Endodermal cell (in vitro differentiated cells): ENCODE measurements around the gene COL18A1. TPM values are rescaled to one million over a fixed set of nuclear protein-coding genes. Genes with fewer than 3 reads are reported as not detected.
A peak's percentile ranks its signal among the peaks of the same experiment; 100 is the strongest.
"Not testable (repeated sequence)": the region's sequence is repeated elsewhere in the genome, so short reads cannot be mapped to it uniquely, and the experiment has no call there.

Experiments used
- DNase-seq: peaks from one replicate; pipeline ENCODE4 v3.0.0-alpha.2; 2017
- H3K27ac ChIP-seq: 2 replicates; pipeline ENCODE4 v1.5.1; 2013; ENCODE audit warnings: mild to moderate bottlenecking, low read depth, low read length, moderate library complexity
- H3K27me3 ChIP-seq: 2 replicates; pipeline ENCODE4 v1.6.1; 2013; ENCODE audit warnings: mild to moderate bottlenecking, low read length, moderate library complexity; ENCODE audit not compliant: insufficient read depth, control insufficient read depth, poor library complexity, severe bottlenecking
- H3K36me3 ChIP-seq: 2 replicates; pipeline ENCODE4 v1.7.0; 2013; ENCODE audit warnings: mild to moderate bottlenecking, low read length, moderate library complexity; ENCODE audit not compliant: control insufficient read depth, insufficient read depth
- H3K4me1 ChIP-seq: one replicate; pipeline ENCODE4 v1.7.0; 2013; ENCODE audit warnings: low read length; ENCODE audit not compliant: control insufficient read depth, insufficient read depth
- H3K4me3 ChIP-seq: 2 replicates; pipeline ENCODE4 v1.5.1; 2013; ENCODE audit warnings: mild to moderate bottlenecking, low read length, moderate library complexity
- H3K9ac ChIP-seq: 2 replicates; pipeline ENCODE4 v1.6.1; 2013; ENCODE audit warnings: mild to moderate bottlenecking, low read length, moderate library complexity; ENCODE audit not compliant: poor library complexity, severe bottlenecking; ENCODE audit errors: extremely low read depth
- H3K9me3 ChIP-seq: 2 replicates; pipeline ENCODE4 v1.6.1; 2013; ENCODE audit warnings: mild to moderate bottlenecking, low read length, moderate library complexity; ENCODE audit not compliant: control insufficient read depth
- H3K27ac Mint-ChIP-seq: 2 replicates; pipeline ENCODE4 v1.8.0; 2020; ENCODE audit warnings: mixed read lengths
- H3K27me3 Mint-ChIP-seq: 2 replicates; pipeline ENCODE4 v1.8.0; 2021; ENCODE audit warnings: mild to moderate bottlenecking, mixed read lengths; ENCODE audit not compliant: insufficient read depth
- H3K36me3 Mint-ChIP-seq: 2 replicates; pipeline ENCODE4 v1.8.0; 2020; ENCODE audit warnings: low read depth, mixed read lengths
- H3K4me1 Mint-ChIP-seq: 2 replicates; pipeline ENCODE4 v1.8.0; 2020; ENCODE audit warnings: mixed read lengths
- H3K4me3 Mint-ChIP-seq: 2 replicates; pipeline ENCODE4 v1.8.0; 2020; ENCODE audit warnings: mild to moderate bottlenecking, moderate library complexity, mixed read lengths
- H3K9me3 Mint-ChIP-seq: 2 replicates; pipeline ENCODE4 v1.8.0; 2020; ENCODE audit warnings: mild to moderate bottlenecking, mixed read lengths
- WGBS, 2 experiments: methylation state at CpG; one replicate each; pipeline versions ENCODE4 v1.1.5 to v1.1.7; 2013; ENCODE audit warnings: missing lambda C conversion rate in 2 of 2, mixed read lengths in 1 of 2; ENCODE audit not compliant: insufficient coverage in 1 of 2, insufficient read length in 1 of 2; 5-methylcytosine and 5-hydroxymethylcytosine counted together
- total RNA-seq, 2 donors: library from RNA; stranded (reverse); fragmentation: NEBNext Ultra II Directional in 1 of 2; extraction: Animal tissue kit (Norgen Biotek cat#: 25700) in 1 of 2; gene quantifications; 2 replicates in 1 of 2; 3 replicates in 1 of 2; pipeline ENCODE4 v1.2.1, GENCODE V29; 2021
- TF ChIP-seq, protein P1 (sequence below): fragments of 200-600 bp; sonication (generic); conservative IDR thresholded peaks from 2 replicates; pipeline ENCODE4 v1.5.0; 2021; ENCODE audit warnings: antibody characterized with exemption, mild to moderate bottlenecking

The COL18A1 gene
- total RNA-seq, 2 donors from 2014 or later = 332 to 398 TPM

DNA sequence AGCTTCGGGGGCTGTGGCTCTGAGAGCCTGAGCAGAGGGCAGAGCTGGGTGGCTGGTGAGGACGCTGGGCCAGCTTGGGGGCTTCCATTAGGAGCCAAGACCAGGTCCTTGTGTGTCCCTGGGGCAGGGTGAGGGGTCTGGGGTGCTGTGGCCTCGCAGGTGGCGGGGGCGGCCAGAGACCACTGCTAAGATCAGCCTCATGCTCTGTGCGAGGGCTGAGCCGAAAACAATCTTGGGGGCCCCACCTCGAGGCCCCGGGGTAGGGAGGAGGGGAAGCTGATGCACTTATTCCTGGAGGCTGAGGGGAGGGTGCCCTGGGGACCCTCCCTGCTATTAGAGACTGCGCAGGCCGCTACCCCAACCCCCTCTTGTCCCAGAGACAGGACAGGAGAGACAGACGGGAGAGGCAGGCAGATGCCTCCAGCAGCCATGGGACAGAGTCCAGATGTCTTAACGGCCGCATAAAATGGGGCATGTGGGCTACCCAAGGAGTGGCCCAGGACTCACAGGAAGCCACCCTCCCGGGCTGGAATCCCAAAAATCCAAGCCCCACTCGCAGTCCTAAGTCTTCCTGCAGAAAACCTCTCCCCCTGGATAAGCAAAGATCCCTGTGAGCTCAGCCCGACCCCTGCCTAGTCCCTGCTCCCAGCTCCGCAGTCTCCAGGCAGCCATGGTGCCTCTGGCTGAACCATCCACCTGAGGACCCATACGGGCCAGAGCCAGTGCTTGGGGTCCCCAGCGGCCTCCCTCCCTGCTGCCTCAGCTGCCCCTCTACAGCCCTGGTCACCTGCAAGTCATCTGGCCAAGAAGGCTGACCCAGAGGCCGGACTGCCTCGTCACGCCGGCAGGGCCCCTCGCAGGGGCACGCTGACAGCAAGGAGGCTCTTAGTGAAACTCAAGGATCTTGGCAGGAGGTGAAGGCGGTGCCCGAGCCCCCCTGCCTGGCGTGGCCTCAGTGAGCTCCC is 43.6 kb upstream of the COL18A1 start:
- no peaks in the 10 kb centered on the region for H3K9me3 ChIP-seq
- no peak overlapping the region for H3K27ac ChIP-seq
- Mint-ChIP-seq H3K9me3 (no peaks in the 10 kb centered on the region), H3K4me1 (peaks cover 60% of the 10 kb centered on the region), H3K36me3 (no peaks in the 10 kb centered on the region), H3K4me3 (no peak overlapping the region), H3K27ac (peak overlapping the region; percentile 72), H3K27me3 (no peaks in the 10 kb centered on the region)
- no peak overlapping the region for H3K4me3 ChIP-seq
- H3K4me1 ChIP-seq = peaks cover 48% of the 10 kb centered on the region
- DNase-seq = peak; percentile 78
- no peak overlapping the region for H3K9ac ChIP-seq
- H3K27me3 ChIP-seq = no peaks in the 10 kb centered on the region
- 81 to 83% methylated on average over 21 to 29 of the region's 29 CpGs for WGBS, 2 experiments
- TF ChIP-seq, protein P1, sequence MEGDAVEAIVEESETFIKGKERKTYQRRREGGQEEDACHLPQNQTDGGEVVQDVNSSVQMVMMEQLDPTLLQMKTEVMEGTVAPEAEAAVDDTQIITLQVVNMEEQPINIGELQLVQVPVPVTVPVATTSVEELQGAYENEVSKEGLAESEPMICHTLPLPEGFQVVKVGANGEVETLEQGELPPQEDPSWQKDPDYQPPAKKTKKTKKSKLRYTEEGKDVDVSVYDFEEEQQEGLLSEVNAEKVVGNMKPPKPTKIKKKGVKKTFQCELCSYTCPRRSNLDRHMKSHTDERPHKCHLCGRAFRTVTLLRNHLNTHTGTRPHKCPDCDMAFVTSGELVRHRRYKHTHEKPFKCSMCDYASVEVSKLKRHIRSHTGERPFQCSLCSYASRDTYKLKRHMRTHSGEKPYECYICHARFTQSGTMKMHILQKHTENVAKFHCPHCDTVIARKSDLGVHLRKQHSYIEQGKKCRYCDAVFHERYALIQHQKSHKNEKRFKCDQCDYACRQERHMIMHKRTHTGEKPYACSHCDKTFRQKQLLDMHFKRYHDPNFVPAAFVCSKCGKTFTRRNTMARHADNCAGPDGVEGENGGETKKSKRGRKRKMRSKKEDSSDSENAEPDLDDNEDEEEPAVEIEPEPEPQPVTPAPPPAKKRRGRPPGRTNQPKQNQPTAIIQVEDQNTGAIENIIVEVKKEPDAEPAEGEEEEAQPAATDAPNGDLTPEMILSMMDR = no peak
- H3K36me3 ChIP-seq = no peaks in the 10 kb centered on the region

DNA sequence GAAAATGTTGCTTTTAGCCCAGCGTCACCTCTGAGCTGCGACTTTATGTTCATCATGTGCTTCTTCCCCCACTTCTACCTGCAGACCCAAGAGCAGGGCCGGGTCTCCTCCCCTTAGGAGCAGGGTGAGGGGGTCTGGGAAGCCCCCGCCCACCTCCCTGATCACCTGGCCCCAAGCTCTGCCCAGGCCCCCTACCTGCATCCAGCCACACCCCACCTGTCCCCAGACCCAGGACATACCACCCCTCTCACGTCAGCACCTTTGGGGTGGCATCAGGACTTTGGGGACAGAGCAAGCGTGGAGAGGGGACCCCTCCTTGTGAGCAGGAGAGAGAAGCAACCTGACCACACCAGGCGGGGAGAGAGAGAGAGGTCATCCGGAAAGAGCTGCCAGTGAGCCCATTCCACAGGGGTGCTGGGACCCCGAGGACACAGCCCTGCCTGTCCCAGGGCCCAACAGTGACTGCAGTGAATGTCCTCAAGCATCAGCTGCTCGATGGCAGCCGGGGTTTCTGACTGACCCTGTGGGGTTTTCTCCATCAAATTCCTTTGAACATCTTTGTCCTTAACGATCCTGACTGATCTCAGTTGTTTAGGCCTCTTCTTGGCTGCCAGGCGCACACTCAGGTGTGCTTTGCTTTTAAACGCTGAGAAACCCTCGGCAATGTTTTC is 42.8 kb upstream of the COL18A1 start:
- 85 to 92% methylated on average over 8 to 15 of the region's 15 CpGs for WGBS, 2 experiments
- DNase-seq = no peak
- H3K27ac Mint-ChIP-seq = peak overlapping the region; percentile 72

DNA sequence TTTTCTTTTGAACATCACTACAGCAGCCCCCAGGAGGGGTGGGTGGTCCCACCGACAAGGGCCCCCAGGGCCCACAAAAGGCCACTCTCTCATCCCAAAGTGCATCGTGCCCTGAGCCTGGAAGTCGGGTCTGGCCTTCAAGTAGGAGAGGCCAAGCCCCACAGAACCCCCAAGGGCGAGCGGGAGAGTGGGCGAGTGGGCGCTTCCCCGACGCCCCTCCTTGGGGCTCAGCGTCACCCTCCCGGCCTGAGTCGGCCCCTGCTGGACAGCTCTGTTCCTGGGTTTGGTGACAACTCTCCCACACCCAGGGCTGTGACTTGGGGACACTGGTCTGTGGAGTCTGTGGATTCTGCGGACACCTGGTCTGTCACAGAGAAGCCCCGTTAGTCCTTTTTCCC is 42.2 kb upstream of the COL18A1 start:
- no peaks in the 10 kb centered on the region for H3K9me3 Mint-ChIP-seq
- H3K4me1 ChIP-seq = peaks cover 44% of the 10 kb centered on the region
- no peaks in the 10 kb centered on the region for H3K9me3 ChIP-seq
- WGBS, 2 experiments = 95 to 97% methylated on average over 11 to 14 of the region's 14 CpGs
- H3K27me3 Mint-ChIP-seq = no peaks in the 10 kb centered on the region
- no peak for DNase-seq
- H3K27ac ChIP-seq = no peak overlapping the region
- no peak overlapping the region for H3K4me3 Mint-ChIP-seq
- peak overlapping the region; percentile 61 for H3K27ac Mint-ChIP-seq
- H3K4me1 Mint-ChIP-seq = peaks cover 58% of the 10 kb centered on the region
- no peaks in the 10 kb centered on the region for H3K27me3 ChIP-seq
- TF ChIP-seq, protein P1 = no peak
- H3K9ac ChIP-seq = no peak overlapping the region
- H3K36me3 ChIP-seq = no peaks in the 10 kb centered on the region
- H3K36me3 Mint-ChIP-seq = no peaks in the 10 kb centered on the region
- no peak overlapping the region for H3K4me3 ChIP-seq

More for the DNA sequence above, 42.8 kb upstream of the COL18A1 start:
- Histone ChIP-seq H3K27ac (no peak overlapping the region), H3K4me3 (no peak overlapping the region), H3K36me3 (no peaks in the 10 kb centered on the region), H3K9ac (no peak overlapping the region), H3K27me3 (no peaks in the 10 kb centered on the region), H3K9me3 (no peaks in the 10 kb centered on the region), H3K4me1 (peaks cover 48% of the 10 kb centered on the region)
- Mint-ChIP-seq H3K9me3 (no peaks in the 10 kb centered on the region), H3K4me1 (peaks cover 58% of the 10 kb centered on the region), H3K27me3 (no peaks in the 10 kb centered on the region), H3K4me3 (no peak overlapping the region), H3K36me3 (no peaks in the 10 kb centered on the region)
- TF ChIP-seq, protein P1 = no peak

DNA sequence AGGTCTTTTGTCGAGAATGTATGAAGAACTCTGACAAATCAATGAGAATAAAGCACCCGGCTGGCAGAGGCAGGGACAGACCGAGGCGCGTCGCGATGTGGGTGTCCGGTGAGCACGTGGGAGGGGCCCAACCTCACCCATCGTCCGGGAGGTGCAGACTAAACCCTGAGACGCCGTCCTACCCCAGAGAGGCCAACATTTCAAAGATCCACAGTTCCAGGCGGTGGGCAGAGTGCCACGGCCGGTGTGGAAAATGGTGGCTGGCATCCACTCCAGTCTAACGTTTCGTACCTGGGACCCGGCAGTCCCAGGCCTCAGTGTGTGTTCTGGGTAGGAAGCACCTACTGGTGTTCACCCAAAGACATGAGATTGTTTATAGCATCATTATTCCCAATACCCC is 41.7 kb upstream of the COL18A1 start:
- H3K9ac ChIP-seq, H3K36me3 Mint-ChIP-seq, H3K27ac ChIP-seq, DNase-seq, H3K9me3 Mint-ChIP-seq, H3K27me3 ChIP-seq, H3K27me3 Mint-ChIP-seq, H3K36me3 ChIP-seq, H3K9me3 ChIP-seq, H3K4me3 Mint-ChIP-seq, H3K27ac Mint-ChIP-seq, H3K4me3 ChIP-seq: not testable (repeated sequence)
- peaks cover 40% of the 10 kb centered on the region for H3K4me1 ChIP-seq
- H3K4me1 Mint-ChIP-seq = peaks cover 60% of the 10 kb centered on the region
- 95 to 99% methylated on average over 13 to 19 of the region's 19 CpGs for WGBS, 2 experiments
